ENCODE measurements around the gene TMED5.

TMED5 gene

GRCh38 chr1:93102142-93102541, 78.1 kb downstream of the TMED5 start:
- DNase-seq: no peak
- Histone ChIP-seq H3K4me3 (ENCODE audit: low read depth, low read length) (no peak overlapping the region), H3K27me3 (ENCODE audit: insufficient read depth, low read depth, severe bottlenecking) (no peaks in the 10 kb centered on the region), H3K9me3 (ENCODE audit: severe bottlenecking) (no peaks in the 10 kb centered on the region), H3K36me3 (peaks cover 22% of the 10 kb centered on the region), H3K27ac (no peak overlapping the region)
- TF ChIP-seq CTCF (IDR thresholded peaks at IDR 0.05; ENCODE audit: low read depth, low read length): no peak
